Mesenchymal stem cell (in vitro differentiated cells and primary cell): ENCODE data around the gene NFS1.
A peak's percentile ranks its signal among the peaks of the same experiment; 100 is the strongest.
"Not testable (repeated sequence)": the region's sequence is repeated elsewhere in the genome, so short reads cannot be mapped to it uniquely, and the experiment has no call there.

ENCODE experiments used
- DNase-seq: peaks from one replicate; pipeline ENCODE4 v3.0.0-alpha.2; 2013
- H2AFZ ChIP-seq: one replicate; pipeline ENCODE4 v1.6.1; 2013; ENCODE audit warnings: low read depth, mild to moderate bottlenecking, control low read depth, inconsistent platforms, low read length, moderate library complexity
- H2AK5ac ChIP-seq: 2 replicates; pipeline ENCODE4 v1.6.1; 2013; ENCODE audit warnings: low read length, moderate library complexity, mild to moderate bottlenecking, inconsistent platforms; ENCODE audit not compliant: severe bottlenecking
- H2BK120ac ChIP-seq: one replicate; pipeline ENCODE4 v1.6.1; 2013; ENCODE audit warnings: low read depth, mild to moderate bottlenecking, inconsistent platforms, low read length, moderate library complexity
- H2BK12ac ChIP-seq, 2 experiments: one replicate each; pipeline ENCODE4 v1.6.1; 2013; ENCODE audit warnings: inconsistent platforms in 2 of 2, low read length in 2 of 2, mild to moderate bottlenecking in 2 of 2, moderate library complexity in 2 of 2, control low read depth in 1 of 2
- H2BK15ac ChIP-seq: one replicate; pipeline ENCODE4 v1.6.1; 2013; ENCODE audit warnings: mild to moderate bottlenecking, low read depth, inconsistent platforms; ENCODE audit not compliant: poor library complexity, severe bottlenecking
- H2BK5ac ChIP-seq: 2 replicates; pipeline ENCODE4 v1.6.1; 2013; ENCODE audit warnings: low read depth, mild to moderate bottlenecking, low read length, control low read depth, inconsistent platforms; ENCODE audit not compliant: poor library complexity, severe bottlenecking
- H3K14ac ChIP-seq, 2 experiments: one replicate each; pipeline ENCODE4 v1.6.1; 2013; ENCODE audit warnings: inconsistent platforms in 2 of 2, low read length in 2 of 2, control low read depth in 1 of 2, mild to moderate bottlenecking in 1 of 2, moderate library complexity in 1 of 2
- H3K18ac ChIP-seq, 2 experiments: one replicate each; pipeline ENCODE4 v1.6.1; 2013; ENCODE audit warnings: inconsistent platforms in 2 of 2, low read length in 2 of 2, control low read depth in 1 of 2, low read depth in 1 of 2, mild to moderate bottlenecking in 1 of 2
- H3K23ac ChIP-seq, 2 experiments: one replicate each; pipeline ENCODE4 v1.6.1; 2013; ENCODE audit warnings: inconsistent platforms in 2 of 2, low read length in 2 of 2, mild to moderate bottlenecking in 2 of 2, moderate library complexity in 2 of 2, control low read depth in 1 of 2
- H3K27ac ChIP-seq: 2 replicates; pipeline ENCODE4 v1.5.1; 2013; ENCODE audit warnings: mild to moderate bottlenecking, moderate library complexity, low read length, control low read depth, inconsistent platforms; ENCODE audit not compliant: poor library complexity, severe bottlenecking
- H3K27me3 ChIP-seq, 2 experiments: 2 replicates each; pipeline versions ENCODE4 v1.6.1 to v1.7.0; 2013; ENCODE audit warnings: low read length in 2 of 2, mild to moderate bottlenecking in 2 of 2, moderate library complexity in 2 of 2, control low read depth in 1 of 2, inconsistent platforms in 1 of 2; ENCODE audit not compliant: control insufficient read depth in 1 of 2, insufficient read depth in 1 of 2
- H3K36me3 ChIP-seq, 2 experiments: 2 replicates each; pipeline versions ENCODE4 v1.6.1 to v1.7.0; 2013; ENCODE audit warnings: low read length in 2 of 2, control low read depth in 1 of 2, inconsistent platforms in 1 of 2, low read depth in 1 of 2, mild to moderate bottlenecking in 1 of 2; ENCODE audit not compliant: insufficient read depth in 2 of 2, control insufficient read depth in 1 of 2
- H3K4ac ChIP-seq, 2 experiments: one replicate each; pipeline ENCODE4 v1.6.1; 2013; ENCODE audit warnings: inconsistent platforms in 2 of 2, low read length in 2 of 2, mild to moderate bottlenecking in 2 of 2, moderate library complexity in 2 of 2, control low read depth in 1 of 2, low read depth in 1 of 2
- H3K4me1 ChIP-seq: 2 replicates; pipeline ENCODE4 v1.6.1; 2013; ENCODE audit warnings: low read depth, low read length, control low read depth; ENCODE audit not compliant: control insufficient read depth, insufficient read depth
- H3K4me2 ChIP-seq: 2 replicates; pipeline ENCODE4 v1.6.1; 2013; ENCODE audit warnings: low read length, mild to moderate bottlenecking, inconsistent platforms; ENCODE audit not compliant: poor library complexity, severe bottlenecking
- H3K4me3 ChIP-seq, 2 experiments: 2 replicates each; pipeline versions ENCODE4 v1.5.1 to v1.7.0; 2013; ENCODE audit warnings: low read length in 2 of 2, mild to moderate bottlenecking in 2 of 2, control low read depth in 1 of 2, low read depth in 1 of 2; ENCODE audit not compliant: insufficient read depth in 1 of 2
- H3K79me1 ChIP-seq: replicated peaks from 2 replicates; pipeline ENCODE4 v1.6.1; 2013; ENCODE audit warnings: mild to moderate bottlenecking, control low read depth, low read length, inconsistent platforms; ENCODE audit not compliant: poor library complexity, severe bottlenecking
- H3K9ac ChIP-seq: 2 replicates; pipeline ENCODE4 v1.7.0; 2013; ENCODE audit warnings: mild to moderate bottlenecking, low read length, moderate library complexity
- H3K9me3 ChIP-seq: 2 replicates; pipeline ENCODE4 v1.7.0; 2013; ENCODE audit warnings: mild to moderate bottlenecking, low read length; ENCODE audit not compliant: control insufficient read depth
- H4K8ac ChIP-seq: one replicate; pipeline ENCODE4 v1.6.1; 2013; ENCODE audit warnings: inconsistent platforms, mild to moderate bottlenecking, low read length, moderate library complexity
- H4K91ac ChIP-seq: one replicate; pipeline ENCODE4 v1.6.1; 2013; ENCODE audit warnings: mild to moderate bottlenecking, low read length, inconsistent platforms
- WGBS: methylation state at CpG from one replicate; pipeline ENCODE4 v1.1.7; 2013; ENCODE audit warnings: mixed read lengths; 5-methylcytosine and 5-hydroxymethylcytosine counted together

NFS1 gene

GRCh38 chr20:35723275-35723639, 24.1 kb upstream of the NFS1 start:
- peaks cover 75 to 95% of the 10 kb centered on the region in 2 experiments for H3K36me3 ChIP-seq
- H2BK15ac ChIP-seq, H3K4me1 ChIP-seq, H3K14ac ChIP-seq, DNase-seq, H2BK120ac ChIP-seq, H2AFZ ChIP-seq, H3K4me3 ChIP-seq, H4K91ac ChIP-seq, H3K79me1 ChIP-seq, H3K27me3 ChIP-seq, H3K4me2 ChIP-seq, H3K9me3 ChIP-seq, H3K9ac ChIP-seq, H4K8ac ChIP-seq, H3K27ac ChIP-seq, H2AK5ac ChIP-seq, H3K18ac ChIP-seq, H3K4ac ChIP-seq, H2BK12ac ChIP-seq, H2BK5ac ChIP-seq, H3K23ac ChIP-seq: not testable (repeated sequence)
- WGBS: 99% methylated on average over 4 of the region's 4 CpGs

- no peaks in the 10 kb centered on the region for H3K9me3 ChIP-seq
- H3K4ac ChIP-seq: no peak overlapping the region
- no peak overlapping the region for H3K4me3 ChIP-seq
- H3K27me3 ChIP-seq: no peaks in the 10 kb centered on the region
- H2BK15ac ChIP-seq: no peak overlapping the region
- no peak overlapping the region for H3K18ac ChIP-seq
- no peak for DNase-seq
- H3K23ac ChIP-seq: no peak overlapping the region
- H2AFZ ChIP-seq: no peak overlapping the region
- no peak overlapping the region for H2BK12ac ChIP-seq
- no peak overlapping the region for H4K91ac ChIP-seq
- peak overlapping the region; percentile 1 for H3K9ac ChIP-seq
- no peak overlapping the region for H2BK5ac ChIP-seq
- WGBS: 94% methylated on average over 2 of the region's 3 CpGs
- no peak overlapping the region for H3K4me2 ChIP-seq
- no peak overlapping the region for H2AK5ac ChIP-seq
- no peak overlapping the region for H3K14ac ChIP-seq
- H2BK120ac ChIP-seq: no peak overlapping the region
- H3K79me1 ChIP-seq: peaks cover 5% of the 10 kb centered on the region
- H3K36me3 ChIP-seq: peaks cover 74 to 97% of the 10 kb centered on the region in 2 experiments
- no peak overlapping the region for H4K8ac ChIP-seq
- no peak overlapping the region for H3K27ac ChIP-seq
- peaks cover 3% of the 10 kb centered on the region for H3K4me1 ChIP-seq
These were observed 22.5 kb upstream of the NFS1 start for GRCh38 chr20:35721621-35722020.

GRCh38 chr20:35721219-35721618, 22.1 kb upstream of the NFS1 start:
- peaks cover 75 to 97% of the 10 kb centered on the region in 2 experiments for H3K36me3 ChIP-seq
- H3K79me1 ChIP-seq: peaks cover 5% of the 10 kb centered on the region
- H3K18ac ChIP-seq: no peak overlapping the region
- no peaks in the 10 kb centered on the region for H3K27me3 ChIP-seq
- H3K4me3 ChIP-seq: no peak overlapping the region
- no peak overlapping the region for H3K27ac ChIP-seq
- no peak overlapping the region for H4K8ac ChIP-seq
- no peak overlapping the region for H3K23ac ChIP-seq
- H4K91ac ChIP-seq: no peak overlapping the region
- no peak overlapping the region for H3K4ac ChIP-seq
- no peak overlapping the region for H2BK12ac ChIP-seq
- H2AFZ ChIP-seq: no peak overlapping the region
- H3K9ac ChIP-seq: peak overlapping the region; percentile 1
- H3K9me3 ChIP-seq: no peaks in the 10 kb centered on the region
- DNase-seq: no peak
- peaks cover 3% of the 10 kb centered on the region for H3K4me1 ChIP-seq
- H3K14ac ChIP-seq: no peak overlapping the region
- no peak overlapping the region for H2BK120ac ChIP-seq
- no peak overlapping the region for H2BK15ac ChIP-seq
- 98% methylated on average over 3 of the region's 3 CpGs for WGBS
- H2AK5ac ChIP-seq: no peak overlapping the region
- no peak overlapping the region for H3K4me2 ChIP-seq
- H2BK5ac ChIP-seq: no peak overlapping the region

GRCh38 chr20:35720165-35721123, 21.3 kb upstream of the NFS1 start:
- H3K18ac ChIP-seq: no peak overlapping the region
- H3K27me3 ChIP-seq: no peaks in the 10 kb centered on the region

More at GRCh38 chr20:35720165-35721123, 21.3 kb upstream of the NFS1 start:
- no peak for DNase-seq
- H3K4me2 ChIP-seq: no peak overlapping the region
- H3K79me1 ChIP-seq: peaks cover 5% of the 10 kb centered on the region
- no peak overlapping the region for H3K27ac ChIP-seq
- no peak overlapping the region for H3K23ac ChIP-seq
- H3K9me3 ChIP-seq: no peaks in the 10 kb centered on the region
- H3K9ac ChIP-seq: peak overlapping the region; percentile 1
- peaks cover 75 to 97% of the 10 kb centered on the region in 2 experiments for H3K36me3 ChIP-seq
- no peak overlapping the region for H3K14ac ChIP-seq
- peaks cover 3% of the 10 kb centered on the region for H3K4me1 ChIP-seq
- no peak overlapping the region for H2BK5ac ChIP-seq
- no peak overlapping the region for H2AK5ac ChIP-seq
- no peak overlapping the region for H2BK120ac ChIP-seq
- H3K4ac ChIP-seq: no peak overlapping the region
- H3K4me3 ChIP-seq: no peak overlapping the region
- H2AFZ ChIP-seq: no peak overlapping the region
- H2BK15ac ChIP-seq: no peak overlapping the region
- no peak overlapping the region for H4K91ac ChIP-seq
- 96% methylated on average over 13 of the region's 13 CpGs for WGBS
- peak overlapping the region; percentile 49 for H4K8ac ChIP-seq
- H2BK12ac ChIP-seq: no peak overlapping the region
